Measurements from ENCODE around the gene S100A4. TPM values are rescaled to one million over a fixed set of nuclear protein-coding genes. Genes with fewer than 3 reads are reported as not detected.

Gene S100A4
- total RNA-seq, 1 donor from 2014 or later: 2.8 TPM

DNA sequence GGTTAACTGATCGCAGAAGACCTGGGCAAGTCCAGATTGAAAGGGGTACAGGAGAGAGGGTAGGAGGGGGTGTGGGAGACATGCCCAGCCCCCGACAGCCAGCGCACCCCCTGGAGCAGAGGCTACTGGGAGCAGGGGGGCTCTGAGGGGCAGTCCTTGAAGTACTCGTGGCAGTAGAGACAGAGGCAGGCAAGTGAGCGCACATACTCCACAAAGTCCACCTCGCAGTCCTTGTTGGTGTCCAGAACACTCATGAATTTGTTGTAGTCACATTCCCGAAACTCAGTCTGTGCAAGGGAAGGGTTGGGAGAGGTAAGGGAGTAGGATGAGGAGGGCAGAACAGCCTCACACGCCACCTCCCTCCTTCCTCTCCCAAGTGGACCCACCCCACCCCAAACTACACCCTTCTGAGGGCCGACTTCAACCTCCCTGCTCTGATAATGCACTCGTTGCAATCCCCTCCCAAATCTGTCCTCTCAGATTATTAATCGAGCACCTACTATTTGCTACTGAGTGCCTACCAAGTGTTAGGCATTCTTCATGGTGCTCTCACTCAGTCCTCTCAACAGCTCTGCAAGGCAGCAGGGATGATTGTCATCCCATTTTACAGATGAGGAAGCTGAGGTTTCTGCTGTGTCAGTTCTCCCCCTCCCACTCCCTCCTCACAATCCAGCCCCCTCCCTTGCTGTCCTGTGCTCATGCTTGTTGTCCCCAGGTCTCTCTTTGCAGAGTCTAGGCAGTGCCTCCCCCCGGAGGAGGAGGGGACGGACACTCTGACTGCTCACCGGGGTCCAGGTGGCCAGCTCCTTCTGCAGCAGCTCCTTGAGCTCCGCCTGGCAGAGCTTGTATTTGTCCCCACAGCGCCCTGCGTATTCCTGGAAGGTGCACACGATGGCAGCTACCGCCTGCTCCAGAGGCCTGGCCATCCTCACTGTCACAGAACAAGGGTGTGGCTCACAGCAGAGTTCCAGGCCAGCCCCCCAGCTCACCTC, 2.2 kb upstream of the S100A4 start:
- Mint-ChIP-seq H3K9me3 (ENCODE audit: unreplicated experiment) (no peaks in the 10 kb centered on the region), H3K27me3 (ENCODE audit: unreplicated experiment) (peaks cover 11% of the 10 kb centered on the region), H3K4me3 (ENCODE audit: unreplicated experiment) (no peak overlapping the region), H3K27ac (ENCODE audit: unreplicated experiment) (no peak overlapping the region), H3K36me3 (ENCODE audit: low read depth, unreplicated experiment) (peaks cover 4% of the 10 kb centered on the region), H3K4me1 (ENCODE audit: unreplicated experiment) (peaks cover 27% of the 10 kb centered on the region)
- TF ChIP-seq, protein P1, sequence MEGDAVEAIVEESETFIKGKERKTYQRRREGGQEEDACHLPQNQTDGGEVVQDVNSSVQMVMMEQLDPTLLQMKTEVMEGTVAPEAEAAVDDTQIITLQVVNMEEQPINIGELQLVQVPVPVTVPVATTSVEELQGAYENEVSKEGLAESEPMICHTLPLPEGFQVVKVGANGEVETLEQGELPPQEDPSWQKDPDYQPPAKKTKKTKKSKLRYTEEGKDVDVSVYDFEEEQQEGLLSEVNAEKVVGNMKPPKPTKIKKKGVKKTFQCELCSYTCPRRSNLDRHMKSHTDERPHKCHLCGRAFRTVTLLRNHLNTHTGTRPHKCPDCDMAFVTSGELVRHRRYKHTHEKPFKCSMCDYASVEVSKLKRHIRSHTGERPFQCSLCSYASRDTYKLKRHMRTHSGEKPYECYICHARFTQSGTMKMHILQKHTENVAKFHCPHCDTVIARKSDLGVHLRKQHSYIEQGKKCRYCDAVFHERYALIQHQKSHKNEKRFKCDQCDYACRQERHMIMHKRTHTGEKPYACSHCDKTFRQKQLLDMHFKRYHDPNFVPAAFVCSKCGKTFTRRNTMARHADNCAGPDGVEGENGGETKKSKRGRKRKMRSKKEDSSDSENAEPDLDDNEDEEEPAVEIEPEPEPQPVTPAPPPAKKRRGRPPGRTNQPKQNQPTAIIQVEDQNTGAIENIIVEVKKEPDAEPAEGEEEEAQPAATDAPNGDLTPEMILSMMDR (IDR thresholded peaks at IDR 0.05; ENCODE audit: unreplicated experiment): no peak
- no peak for DNase-seq (ENCODE audit: low spot score)

- Mint-ChIP-seq H3K4me1 (ENCODE audit: unreplicated experiment) (peaks cover 27% of the 10 kb centered on the region), H3K36me3 (ENCODE audit: low read depth, unreplicated experiment) (peaks cover 4% of the 10 kb centered on the region), H3K9me3 (ENCODE audit: unreplicated experiment) (no peaks in the 10 kb centered on the region), H3K27me3 (ENCODE audit: unreplicated experiment) (peaks cover 11% of the 10 kb centered on the region), H3K27ac (ENCODE audit: unreplicated experiment) (peak overlapping the region; percentile 66), H3K4me3 (ENCODE audit: unreplicated experiment) (no peak overlapping the region)
- TF ChIP-seq, protein P1 (IDR thresholded peaks at IDR 0.05; ENCODE audit: unreplicated experiment): no peak
- no peak for DNase-seq (ENCODE audit: low spot score)
Observed at GRCh38 chr1:153546796-153547559, 1.4 kb upstream of the S100A4 start.

DNA sequence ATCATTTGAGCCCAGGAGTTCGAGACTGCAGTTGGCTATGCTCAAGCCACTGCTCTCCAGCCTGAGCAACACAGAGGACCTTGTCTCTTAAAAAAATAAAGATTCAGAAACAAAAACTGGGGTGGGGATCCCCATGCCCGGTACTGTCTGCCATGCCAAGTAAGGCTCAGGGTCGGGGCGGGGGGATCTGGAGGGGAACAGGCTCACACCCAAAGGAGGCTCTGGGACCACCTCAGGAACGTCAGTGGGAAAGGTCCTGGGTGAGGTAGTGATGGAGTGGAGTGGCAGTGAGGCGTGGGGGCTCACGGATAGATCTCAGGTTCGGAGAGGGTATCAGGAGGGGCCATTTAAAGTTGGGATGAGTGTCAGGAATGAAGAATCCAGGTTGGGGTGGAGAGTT, 765 bp upstream of the S100A4 start:
- Mint-ChIP-seq H3K9me3 (ENCODE audit: unreplicated experiment) (no peaks in the 10 kb centered on the region), H3K4me1 (ENCODE audit: unreplicated experiment) (peaks cover 31% of the 10 kb centered on the region), H3K27ac (ENCODE audit: unreplicated experiment) (peak overlapping the region; percentile 66), H3K4me3 (ENCODE audit: unreplicated experiment) (no peak overlapping the region), H3K36me3 (ENCODE audit: low read depth, unreplicated experiment) (peaks cover 4% of the 10 kb centered on the region), H3K27me3 (ENCODE audit: unreplicated experiment) (peaks cover 14% of the 10 kb centered on the region)
- TF ChIP-seq, protein P1 (IDR thresholded peaks at IDR 0.05; ENCODE audit: unreplicated experiment): no peak
- no peak for DNase-seq (ENCODE audit: low spot score)

DNA sequence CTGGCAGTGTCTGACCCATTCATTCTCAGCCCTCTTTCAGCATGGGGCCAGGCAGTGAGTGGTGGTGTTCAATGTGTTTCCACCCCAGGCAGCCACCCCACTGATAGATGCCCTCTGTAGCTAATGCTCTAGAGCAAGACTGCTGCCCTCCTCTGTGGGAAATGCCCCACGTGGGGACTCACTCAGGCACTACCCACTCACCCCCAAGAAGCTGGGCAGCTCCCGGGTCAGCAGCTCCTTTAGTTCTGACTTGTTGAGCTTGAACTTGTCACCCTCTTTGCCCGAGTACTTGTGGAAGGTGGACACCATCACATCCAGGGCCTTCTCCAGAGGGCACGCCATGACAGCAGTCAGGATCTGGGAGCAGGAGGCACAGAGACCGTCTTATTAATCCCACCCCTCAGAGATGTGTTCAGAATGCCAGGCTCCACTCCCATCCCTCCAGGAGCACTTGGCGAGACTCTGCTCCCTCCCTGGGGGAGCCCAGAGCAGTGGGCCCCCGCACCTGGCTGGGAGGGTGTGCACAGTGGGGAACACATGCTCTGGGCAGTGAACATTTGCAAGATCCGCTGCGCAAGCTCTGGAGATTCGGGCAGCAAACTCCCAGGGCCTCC, 1.0 kb downstream of the S100A4 start:
- Mint-ChIP-seq H3K9me3 (ENCODE audit: unreplicated experiment) (no peaks in the 10 kb centered on the region), H3K4me1 (ENCODE audit: unreplicated experiment) (peaks cover 22% of the 10 kb centered on the region), H3K4me3 (ENCODE audit: unreplicated experiment) (no peak overlapping the region), H3K27ac (ENCODE audit: unreplicated experiment) (no peak overlapping the region), H3K36me3 (ENCODE audit: low read depth, unreplicated experiment) (peaks cover 4% of the 10 kb centered on the region), H3K27me3 (ENCODE audit: unreplicated experiment) (peaks cover 13% of the 10 kb centered on the region)
- DNase-seq (ENCODE audit: low spot score): no peak
- TF ChIP-seq, protein P1 (IDR thresholded peaks at IDR 0.05; ENCODE audit: unreplicated experiment): no peak
